HG02642 (cell line): ENCODE results near the gene GLT1D1.
"Not testable (repeated sequence)": the region's sequence is repeated elsewhere in the genome, so short reads cannot be mapped to it uniquely, and the experiment has no call there.

Source experiments
- ATAC-seq: cut with Tn5 transposase; IDR thresholded peaks from one replicate; pipeline ENCODE4 v1.9.1; 2021; ENCODE audit warnings: mild to moderate bottlenecking; ENCODE audit not compliant: unreplicated experiment, poor library complexity

The GLT1D1 gene

DNA sequence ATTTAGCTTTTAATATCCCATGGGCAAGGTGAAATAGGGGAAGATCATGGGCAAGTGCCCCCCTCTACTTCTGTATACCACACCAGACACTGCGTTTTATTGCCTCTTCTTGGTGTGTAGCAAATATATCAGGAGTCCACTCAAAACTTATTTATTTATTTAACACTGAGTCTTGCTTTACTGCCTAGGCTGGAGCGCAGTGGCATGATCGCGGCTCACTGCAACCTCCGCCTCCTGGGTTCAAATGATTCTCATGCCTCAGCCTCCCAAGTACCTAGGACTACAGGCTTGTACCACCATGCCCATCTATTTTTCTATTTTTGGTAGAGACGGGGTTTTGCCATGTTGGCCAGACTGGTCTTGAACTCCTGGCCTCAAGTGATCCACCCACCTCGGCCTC, 1.8 kb upstream of the GLT1D1 start:
- ATAC-seq, result not testable (repeated sequence)

DNA sequence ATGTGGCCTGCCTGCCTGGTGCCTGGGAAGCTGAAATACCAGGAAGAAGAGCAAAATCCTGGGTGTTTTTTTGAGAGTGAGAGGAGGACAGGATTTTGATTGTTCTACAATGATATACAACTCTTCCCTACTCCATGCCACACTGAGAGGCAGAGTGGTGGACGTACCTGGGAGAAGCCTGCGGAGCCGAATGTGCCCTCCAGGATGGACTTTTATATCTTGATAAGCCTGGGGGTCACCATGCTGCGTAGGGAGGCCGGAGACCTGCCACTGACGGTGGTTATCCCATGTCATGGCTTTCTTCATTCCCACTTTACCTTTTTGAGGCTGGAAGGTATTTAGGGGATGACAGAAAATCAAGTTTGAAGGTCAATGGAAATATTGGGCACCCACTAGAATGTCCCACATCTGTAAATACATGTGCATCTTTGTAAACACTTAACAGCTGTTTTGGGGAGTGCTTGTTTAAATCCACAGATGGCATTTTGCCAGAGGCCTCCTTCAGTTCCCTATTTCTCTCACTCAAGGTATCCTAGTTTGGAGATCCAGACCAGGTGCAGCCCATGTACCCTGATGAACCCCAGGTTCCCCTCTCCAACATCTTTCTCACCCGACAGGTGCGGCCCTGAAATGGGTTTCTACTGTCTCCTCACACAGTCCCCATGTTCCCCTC, 1.1 kb upstream of the GLT1D1 start:
- no peak for ATAC-seq

DNA sequence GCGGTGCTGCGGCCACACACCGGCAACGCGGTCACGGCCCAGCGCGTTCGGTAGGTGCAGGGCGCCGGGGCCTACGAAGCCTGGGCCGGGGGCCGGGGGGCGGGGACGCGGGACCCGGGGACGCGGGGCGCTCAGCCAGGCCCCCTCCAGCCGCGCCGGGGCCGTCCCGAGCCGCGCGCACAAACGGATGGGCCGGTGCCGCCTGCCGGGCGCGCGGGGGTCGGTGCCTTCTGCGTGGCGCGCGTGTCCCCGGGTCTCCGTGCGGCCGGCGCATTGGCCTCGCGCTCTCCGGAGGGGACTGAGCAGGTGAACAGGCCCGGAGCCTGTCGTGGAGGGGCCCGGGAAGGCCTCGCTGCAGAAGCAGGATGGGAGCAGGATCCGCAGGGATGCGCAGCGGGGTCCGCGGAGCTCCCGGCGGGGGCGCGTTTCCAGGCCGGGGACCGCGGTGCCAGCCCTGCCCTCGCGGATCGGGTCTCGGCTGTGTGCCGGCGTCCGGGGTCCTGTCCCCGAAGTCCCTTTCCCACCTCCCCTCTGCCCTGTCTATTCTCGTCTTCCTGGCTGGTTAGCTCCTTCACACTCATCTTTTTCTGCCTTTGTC, 421 bp downstream of the GLT1D1 start:
- ATAC-seq, result peak; percentile 38

DNA sequence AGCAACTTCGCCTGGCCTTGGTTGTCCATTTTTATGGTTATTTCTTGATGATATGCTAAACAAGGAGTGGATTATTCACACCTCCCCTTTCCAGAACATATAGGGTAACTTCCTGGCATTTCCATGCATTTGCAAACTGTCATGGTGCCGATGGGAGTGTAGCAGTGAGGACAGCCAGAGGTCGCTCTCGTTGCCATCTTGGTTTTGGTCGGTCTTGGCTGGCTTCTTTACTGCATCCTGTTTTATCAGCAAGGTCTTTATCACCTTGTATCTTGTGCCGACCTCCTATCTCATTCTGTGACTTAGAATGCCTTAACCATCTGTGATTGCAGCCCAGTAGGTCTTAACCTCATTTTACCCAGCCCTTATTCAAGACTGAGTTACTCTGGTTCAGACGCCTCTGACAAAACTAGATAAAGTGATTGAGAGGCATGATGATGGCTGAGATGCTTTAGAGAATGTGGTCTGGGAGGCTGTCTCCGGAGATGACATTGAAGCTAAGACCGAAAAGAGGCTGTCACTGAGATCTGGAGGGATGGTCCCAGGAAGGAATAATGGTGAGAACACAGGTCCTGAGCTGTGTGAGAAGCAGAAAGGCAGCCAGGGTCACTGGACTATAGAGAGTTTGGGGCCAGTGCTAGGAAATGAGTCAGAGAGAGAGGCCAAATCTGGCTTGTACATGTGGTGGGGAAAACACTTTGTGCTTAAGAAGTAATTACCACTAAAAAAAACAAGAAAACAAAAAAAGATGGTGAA, 2.9 kb downstream of the GLT1D1 start:
- ATAC-seq, result no peak

DNA sequence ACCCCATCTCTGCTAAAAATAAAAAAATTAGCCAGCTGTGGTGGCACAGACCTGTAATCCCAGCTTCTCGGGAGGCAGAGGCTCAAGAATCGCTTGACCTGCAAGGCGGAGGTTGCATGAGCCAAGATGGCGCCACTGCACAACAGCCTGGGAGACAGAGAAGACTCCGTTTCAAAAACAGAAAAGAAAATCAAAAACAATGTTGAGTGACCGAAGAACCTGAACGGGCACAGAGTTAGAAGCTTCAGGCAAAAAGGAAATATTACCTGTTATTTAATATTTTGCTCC, 3.5 kb downstream of the GLT1D1 start:
- ATAC-seq, result no peak

DNA sequence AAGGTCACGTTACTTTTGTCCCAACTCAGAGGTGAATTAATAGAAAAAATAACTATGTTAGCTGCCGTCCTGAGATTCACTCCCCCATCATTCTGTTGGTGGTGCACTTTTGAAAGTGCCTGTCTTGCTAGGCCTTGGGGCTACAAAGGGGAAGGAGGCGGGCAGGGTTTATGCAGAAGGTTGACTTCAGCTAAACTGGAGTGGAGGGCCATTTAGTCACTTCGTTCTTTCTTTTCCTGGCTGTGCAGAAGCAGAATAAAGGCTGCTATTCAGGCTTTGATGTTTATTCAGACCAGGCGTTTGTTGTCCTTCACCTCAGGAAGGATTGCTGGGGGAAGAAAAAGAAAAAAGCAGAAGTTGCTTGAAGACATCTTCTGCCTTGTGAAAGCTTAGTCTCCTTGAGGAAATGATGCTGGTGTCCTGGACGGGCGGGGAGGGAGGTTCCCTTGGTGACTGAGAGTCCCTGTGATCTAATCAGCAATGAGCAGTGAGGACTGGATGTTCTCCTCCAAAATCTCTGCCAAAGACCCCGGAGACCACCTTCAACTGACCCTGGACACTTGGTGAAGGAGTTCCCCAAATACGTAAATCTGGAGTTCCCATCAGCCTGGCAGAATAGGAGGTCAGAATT, 4.0 kb downstream of the GLT1D1 start:
- no peak for ATAC-seq

DNA sequence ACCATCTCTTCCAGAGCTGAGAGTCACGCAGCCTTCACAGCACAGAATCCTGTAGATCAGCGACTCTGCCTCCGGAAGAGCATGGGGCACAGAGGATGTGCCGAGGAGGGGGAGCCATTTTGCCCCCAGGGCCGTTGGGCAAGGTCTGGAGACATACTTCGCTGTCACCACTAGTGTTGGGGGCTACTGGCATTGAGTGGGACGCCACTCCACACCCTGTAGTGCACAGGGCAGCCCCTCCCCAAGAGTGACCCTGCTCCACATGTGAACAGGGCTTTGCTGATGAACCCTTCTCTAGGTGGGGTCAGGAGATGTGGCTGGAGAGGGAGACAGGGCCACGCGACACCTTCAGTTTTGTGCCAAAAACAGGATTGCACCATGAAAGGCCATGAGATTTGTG, 6.0 kb downstream of the GLT1D1 start:
- no peak for ATAC-seq

DNA sequence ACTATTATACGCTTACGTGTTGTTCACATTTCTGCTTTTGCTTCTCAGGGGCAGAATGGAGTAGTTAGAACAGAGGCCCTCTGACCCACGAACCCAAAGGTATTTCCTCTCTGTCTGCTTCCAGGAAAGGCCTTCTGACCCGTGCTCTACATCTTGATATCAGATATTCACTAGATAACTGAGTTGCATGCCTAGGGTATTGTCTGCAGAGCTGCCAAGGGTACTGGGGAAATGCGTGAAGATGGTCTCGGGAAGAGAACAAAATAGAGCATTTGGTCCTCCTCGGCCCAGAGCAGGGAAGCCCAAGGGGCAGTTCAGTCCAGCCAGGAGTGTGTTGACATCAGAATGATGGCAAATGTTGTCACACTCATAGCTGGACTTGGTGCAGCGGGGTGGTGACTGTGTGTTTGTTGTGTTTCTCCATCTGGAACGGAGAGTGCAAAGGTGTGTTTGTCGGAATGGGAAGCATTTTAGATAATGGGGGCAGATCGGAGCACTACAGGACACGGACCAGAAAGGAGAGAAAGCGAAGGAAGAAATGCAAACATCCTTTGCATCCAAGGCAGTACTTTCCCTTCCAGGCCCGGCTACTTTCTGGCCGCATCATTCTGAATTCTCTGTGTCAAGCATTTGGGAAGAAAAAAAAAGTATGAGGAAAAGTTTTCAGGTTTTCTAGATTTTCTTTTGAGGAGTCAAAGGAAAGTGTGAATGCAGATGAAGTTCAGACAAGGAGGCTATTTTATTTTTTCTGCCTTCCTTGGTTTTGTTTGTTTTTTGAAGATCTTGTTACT, 8.1 kb downstream of the GLT1D1 start:
- ATAC-seq, result no peak

DNA sequence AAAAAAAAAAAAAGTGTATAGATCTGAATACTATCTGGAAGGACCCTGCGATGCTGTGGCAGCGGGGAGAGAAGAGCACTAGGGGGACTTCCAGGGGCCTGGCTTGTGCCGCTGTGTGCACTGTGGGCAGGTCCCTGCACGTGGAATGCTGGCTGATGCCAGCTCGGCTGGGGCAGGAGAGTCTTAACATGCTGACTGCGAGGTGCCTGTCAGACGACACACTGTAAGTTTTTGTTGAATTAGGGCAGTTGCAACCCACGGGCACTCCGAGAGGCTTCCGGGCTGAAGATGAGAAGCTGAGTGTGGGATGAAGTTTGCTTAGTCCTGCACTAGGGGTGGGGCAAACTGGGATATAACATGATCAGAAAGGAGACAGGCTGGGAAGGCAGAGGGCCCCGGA, 10.7 kb downstream of the GLT1D1 start:
- no peak for ATAC-seq

DNA sequence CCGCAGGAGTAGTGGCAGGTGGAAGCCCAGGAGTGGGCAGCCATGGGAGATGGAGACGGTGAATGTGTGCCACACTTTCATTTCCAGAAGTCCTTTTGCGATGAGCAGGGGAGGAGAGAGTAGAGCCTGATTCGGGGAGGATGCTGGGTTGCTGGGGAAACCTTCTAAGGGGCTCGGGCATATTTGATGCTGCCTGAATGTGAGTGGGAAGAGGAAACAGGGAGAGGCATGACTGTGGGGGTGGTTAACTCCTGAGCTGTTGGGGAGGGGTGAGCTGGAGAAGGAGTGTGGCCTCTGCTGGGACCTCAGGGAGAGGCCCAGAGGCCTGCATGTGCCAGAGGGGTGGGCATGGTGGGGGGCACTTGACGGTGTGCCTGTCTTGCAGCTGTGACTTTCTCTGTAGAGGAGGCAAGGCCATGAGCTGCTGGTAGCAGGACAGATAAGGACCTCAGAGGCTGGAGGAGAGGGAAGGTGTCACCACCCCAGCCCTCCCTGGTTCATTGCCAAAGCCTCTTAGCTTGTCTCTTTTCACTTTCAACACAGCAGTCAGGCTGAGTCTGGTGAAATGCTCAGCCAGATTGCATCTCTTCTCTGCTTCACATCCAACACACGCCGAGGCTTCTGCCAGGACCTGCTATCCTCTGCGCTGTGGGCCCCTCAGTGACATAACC, 11.4 kb downstream of the GLT1D1 start:
- no peak for ATAC-seq

DNA sequence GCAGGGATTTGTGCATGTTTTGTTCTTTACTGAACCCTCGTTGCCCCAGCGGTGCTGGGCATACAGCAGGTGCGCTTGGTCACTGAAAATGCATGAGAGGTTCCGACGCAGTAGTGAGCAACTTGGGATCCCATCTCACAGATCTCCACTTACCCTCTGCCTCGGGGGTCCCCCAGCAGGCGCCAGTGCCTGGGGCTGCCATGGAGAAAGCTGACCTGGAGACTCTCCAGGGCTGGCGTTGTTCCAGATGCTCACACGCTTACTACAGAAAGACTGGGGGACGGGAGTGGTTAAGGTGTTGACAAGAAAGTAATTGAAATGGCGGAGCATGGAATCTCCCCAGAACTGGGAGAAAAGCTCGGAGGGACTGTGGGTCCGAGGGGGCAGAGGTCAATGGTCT, 14.2 kb downstream of the GLT1D1 start:
- ATAC-seq, result no peak

DNA sequence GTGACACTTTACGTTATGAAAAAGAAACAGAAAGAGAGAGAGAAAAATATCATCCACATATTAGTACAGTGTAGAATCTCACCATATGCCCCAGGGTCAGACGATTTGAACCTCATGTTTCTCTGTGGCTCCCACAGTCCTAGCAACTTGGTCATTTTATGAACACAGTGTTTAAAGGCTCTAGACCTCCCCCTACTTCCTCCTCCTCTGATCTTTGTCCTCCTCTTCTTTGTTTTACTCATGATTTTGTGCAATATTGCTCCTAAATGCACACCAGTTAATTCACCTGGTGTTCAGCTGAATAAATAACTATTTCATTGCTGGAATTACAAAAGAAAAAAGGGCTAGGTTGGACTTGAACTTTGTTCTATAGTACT, 18.2 kb downstream of the GLT1D1 start:
- ATAC-seq, result no peak

DNA sequence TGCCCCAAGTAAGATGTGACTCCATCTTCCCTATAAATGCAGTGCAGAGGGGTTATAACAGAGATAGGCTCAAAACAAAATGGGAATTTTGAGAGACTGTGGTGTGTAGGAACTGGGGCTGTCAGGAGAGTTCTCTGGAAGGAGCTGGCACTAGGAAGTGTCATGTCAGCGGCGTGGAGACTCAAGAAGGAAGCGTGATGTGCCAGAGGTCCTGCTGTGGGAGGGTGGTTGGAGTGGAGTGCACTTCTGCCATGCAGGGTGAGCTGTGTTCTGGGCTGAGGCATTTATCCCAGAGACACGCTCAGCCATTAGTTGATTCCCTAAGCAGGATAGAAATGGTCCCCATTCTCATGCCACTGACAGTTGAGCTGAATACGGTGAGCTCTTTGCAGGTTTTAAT, 19.0 kb downstream of the GLT1D1 start:
- no peak for ATAC-seq

DNA sequence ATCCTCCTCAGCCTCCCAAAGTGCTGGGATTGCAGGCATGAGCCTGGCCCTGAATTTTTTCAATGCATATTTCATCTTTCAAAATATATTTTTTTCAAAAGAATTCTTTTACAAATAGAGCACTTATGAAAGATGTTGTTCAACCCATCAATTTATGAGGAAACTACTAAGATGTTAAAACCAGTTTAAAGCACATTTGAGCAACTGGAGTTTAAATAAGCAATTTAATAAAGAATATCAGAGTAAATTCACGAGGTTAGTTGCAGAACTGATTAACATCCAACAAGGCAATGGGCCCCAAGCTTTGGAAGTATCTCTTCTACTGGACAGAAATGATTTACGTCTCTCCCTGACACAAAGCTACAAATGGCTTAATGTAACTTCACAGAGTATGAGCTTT, 23.3 kb downstream of the GLT1D1 start:
- ATAC-seq, result no peak

DNA sequence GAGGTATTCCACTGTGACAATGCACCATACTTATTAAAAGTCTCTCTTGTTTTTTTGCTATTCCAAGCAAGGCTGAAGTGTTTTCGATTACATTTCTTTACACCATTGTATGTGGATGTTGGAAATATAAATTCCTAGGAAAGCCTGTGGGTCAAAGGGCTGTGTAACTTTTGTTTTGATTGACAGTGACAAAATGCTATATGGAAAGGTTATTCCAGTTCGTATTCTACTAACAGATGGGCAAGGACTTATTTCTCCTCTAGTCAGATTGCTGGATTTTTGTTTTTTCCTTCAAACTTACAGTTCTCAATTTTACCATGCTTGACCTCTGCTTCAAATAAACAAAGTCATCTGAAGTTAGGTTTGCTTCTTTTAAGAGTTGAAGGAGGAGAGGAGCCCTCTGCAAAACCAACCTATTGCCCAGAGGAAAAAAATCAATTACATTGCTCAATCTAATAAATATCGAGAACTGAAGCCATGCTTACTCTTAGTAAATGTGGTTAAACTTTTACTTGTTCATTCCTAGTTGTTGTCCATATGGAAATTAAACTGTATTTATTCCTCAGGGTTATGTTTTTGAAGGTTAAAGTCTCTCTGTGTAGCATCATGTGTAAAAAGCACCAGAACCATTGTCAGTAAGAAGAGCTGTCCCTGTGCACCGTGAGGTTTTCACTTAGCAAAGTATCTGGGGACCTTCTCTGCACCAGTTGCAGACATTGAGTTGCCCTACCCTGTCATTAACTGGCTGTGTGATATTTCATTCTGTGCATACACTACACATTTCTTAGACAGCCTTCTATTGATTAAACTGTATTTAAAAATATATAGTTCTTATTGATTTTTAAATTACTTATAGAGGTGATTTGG, 26.9 kb downstream of the GLT1D1 start:
- no peak for ATAC-seq

DNA sequence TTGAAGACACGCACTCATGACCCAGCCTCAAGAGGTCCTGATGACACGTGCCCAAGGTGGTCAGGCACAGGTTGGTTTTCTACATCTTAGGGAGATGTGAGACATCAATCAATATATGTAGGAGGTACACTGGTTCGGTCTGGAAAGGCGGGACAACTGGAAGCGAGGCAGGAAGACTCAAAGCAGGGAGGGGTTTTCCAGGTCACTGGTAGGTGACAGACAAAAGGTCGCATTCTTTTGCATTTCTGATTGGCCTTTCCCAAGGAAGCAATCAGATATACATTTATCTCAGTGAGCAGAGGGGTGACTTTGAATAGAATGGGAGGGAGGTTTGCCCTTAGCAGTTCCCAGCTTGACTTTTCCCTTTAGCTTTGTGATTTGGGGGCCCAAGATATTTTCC, 38.6 kb downstream of the GLT1D1 start:
- no peak for ATAC-seq

DNA sequence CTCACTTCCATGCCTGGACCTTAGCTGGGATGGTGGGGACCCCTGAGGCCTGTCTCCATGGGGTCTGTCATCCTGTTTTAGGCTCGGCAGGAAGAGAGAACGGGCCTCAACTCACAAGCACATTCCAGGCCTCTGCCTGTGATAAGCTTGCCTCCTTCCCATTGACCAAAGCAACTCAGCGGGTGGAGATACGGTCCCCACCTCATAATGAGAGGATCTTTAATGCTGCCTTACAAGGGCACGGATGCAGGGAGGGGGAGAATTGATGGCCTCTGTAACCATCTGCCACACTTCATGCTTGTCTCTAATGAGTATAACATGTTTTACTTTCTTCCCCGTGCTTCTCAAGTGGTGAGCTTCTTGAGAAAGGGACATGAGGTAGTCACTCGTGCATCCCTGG, 50.0 kb downstream of the GLT1D1 start:
- ATAC-seq, result no peak

DNA sequence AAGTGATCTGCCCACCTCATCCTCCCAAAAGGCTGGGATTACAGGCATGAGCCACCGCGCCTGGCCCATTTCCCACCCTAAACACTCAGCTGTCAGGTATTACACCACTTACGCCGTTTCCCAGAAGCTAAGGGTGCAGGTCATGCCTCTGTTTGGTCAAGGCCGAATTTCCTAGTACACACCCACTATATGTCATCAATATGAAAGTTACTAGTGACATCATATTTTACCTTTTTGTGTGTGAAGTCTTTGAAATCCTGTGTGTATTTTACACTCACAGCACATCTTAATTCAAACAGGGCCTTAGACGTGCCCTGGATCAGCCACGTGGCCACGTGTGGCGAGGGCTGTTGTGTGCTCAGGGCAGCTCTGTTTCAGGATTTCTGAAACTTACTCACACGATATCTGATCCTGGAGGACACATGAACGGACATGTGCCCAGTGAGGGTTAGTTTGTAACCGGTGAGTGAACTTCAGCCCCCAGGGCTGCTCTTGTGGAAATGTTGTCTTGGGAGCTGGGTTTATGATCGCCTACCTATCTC, 51.8 kb downstream of the GLT1D1 start:
- ATAC-seq, result no peak

DNA sequence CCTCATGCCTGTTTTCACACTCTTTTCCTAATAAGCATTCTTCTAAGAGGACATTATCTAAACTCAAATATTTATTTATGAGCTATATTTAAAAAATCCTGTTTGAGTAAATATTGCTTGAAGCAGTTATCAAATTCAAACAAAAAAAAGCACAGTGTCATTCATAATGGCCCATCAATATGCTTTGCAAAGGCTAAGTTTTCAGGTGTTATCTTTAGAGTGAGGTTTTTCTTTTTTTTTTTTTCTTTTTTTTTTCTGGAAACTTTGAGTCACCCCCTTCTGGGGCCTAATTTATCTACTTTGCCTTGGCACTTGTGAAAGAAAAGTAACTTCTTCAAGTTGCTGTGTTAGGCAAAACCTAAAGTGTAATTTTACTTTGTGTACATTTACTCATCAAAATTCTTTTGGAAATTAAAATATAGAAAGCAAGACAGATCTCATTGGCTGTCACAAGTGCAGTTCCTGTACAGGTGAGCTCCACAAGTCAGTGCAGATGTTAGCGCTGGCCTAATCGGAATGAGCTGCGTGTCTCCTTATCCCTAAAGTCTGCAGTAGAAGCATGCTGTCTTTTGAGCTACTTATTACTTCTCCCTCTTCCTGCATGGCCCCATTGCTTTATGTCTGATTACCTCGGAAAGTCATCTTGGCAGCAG, 53.3 kb downstream of the GLT1D1 start:
- no peak for ATAC-seq
